ENCODE data around the gene DENND5A.

Gene DENND5A

DNA sequence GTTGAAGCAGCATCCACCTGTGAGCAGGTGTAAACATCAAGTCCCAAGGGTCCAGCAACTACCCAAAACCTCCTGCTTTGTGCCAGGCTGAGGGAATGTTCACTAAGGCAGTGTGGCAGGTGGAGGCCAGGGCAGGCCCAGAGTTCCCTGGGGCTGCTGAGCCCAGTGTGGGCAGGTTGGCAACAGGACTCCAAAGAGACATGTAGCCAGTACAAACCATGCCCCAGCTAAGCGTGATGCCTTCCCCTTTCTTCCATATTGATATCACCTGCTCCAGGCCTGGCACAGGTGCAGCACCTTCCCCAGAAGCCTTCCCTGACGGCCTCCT, 143.7 kb downstream of the DENND5A start:
- no peak overlapping the region for H3K4me3 ChIP-seq (ENCODE audit: low read depth, low read length)
- TF ChIP-seq, protein P1, sequence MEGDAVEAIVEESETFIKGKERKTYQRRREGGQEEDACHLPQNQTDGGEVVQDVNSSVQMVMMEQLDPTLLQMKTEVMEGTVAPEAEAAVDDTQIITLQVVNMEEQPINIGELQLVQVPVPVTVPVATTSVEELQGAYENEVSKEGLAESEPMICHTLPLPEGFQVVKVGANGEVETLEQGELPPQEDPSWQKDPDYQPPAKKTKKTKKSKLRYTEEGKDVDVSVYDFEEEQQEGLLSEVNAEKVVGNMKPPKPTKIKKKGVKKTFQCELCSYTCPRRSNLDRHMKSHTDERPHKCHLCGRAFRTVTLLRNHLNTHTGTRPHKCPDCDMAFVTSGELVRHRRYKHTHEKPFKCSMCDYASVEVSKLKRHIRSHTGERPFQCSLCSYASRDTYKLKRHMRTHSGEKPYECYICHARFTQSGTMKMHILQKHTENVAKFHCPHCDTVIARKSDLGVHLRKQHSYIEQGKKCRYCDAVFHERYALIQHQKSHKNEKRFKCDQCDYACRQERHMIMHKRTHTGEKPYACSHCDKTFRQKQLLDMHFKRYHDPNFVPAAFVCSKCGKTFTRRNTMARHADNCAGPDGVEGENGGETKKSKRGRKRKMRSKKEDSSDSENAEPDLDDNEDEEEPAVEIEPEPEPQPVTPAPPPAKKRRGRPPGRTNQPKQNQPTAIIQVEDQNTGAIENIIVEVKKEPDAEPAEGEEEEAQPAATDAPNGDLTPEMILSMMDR (IDR thresholded peaks at IDR 0.05; ENCODE audit: low read depth, low read length) = no peak

DNA sequence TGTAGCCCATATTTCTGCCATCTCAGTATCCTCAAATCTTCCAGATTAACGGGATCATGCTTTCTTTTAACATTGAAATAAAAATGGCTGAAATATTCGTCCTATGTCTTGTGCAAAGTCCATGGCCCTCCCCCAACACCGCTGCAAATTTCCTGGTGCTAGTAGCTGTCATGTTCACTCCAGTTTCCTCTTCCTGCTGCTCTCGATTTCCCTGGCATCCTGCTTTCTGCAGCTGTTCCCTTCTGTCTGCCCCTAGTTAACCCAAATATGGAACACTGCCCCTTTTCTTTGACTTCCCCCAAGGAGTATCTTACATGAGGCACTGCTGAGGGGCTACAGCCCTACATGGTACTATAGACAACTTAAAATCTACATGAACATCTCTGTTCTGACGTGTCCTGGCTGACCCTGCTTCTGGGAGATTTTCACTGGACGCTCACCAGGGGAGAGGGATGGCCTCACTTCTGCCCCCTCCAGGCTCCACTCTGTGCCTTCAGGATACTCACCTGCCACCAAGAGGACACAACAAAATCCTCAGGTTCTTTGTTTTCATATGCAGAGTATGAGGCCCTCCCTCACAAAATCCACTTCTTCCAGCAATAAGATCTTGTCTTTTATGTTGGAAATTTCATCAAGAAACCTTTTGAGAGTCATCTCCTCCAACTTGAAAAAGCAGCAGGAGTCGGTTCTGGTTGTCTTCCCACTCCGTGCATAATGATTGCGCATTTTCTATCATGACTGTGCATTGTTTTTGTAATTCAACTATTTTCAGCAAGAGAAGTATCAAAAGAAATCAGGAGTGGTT, 144.3 kb downstream of the DENND5A start:
- H3K4me3 ChIP-seq (ENCODE audit: low read depth, low read length) = no peak overlapping the region
- TF ChIP-seq, protein P1 (IDR thresholded peaks at IDR 0.05; ENCODE audit: low read depth, low read length) = no peak

DNA sequence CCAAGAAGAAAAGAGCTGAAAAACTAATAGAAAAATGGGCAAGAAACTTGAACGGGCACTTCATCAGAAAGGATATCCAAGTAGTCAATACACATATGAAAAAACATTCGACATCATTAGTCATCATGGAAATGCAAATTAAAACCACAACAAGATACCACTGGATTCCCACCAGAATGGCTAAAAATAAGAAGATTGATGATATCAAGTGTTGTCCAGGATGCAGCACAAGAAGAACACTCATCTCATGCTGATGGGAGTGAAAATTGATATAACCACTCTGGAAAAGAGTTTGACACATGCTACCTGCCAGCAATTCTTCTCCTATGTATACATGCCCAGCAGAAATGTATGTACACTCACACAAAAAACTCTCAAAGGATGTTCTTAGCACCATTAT, 146.9 kb downstream of the DENND5A start:
- TF ChIP-seq, protein P1 (IDR thresholded peaks at IDR 0.05; ENCODE audit: low read depth, low read length) = no peak
- H3K4me3 ChIP-seq (ENCODE audit: low read depth, low read length) = no peak overlapping the region

DNA sequence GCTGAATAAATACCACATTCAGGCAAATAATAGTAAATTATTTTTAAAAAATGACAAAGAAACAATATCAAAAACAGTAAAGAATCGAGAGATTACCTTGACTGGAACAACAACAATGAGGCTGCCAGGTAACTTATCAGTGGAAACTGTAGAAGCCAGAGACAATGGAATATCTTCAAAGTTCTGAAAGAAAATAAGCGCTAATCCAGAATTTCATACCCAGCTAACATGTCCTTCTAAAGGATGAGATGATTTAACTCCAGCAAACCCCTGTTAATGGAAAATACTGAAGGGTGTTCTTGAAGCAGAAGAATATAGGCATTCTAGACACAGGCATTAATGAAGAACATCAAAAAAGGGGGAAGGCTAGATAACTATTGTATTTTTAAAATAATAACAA, 153.1 kb downstream of the DENND5A start:
- H3K4me3 ChIP-seq (ENCODE audit: low read depth, low read length) = no peak overlapping the region
- TF ChIP-seq, protein P1 (IDR thresholded peaks at IDR 0.05; ENCODE audit: low read depth, low read length) = no peak

DNA sequence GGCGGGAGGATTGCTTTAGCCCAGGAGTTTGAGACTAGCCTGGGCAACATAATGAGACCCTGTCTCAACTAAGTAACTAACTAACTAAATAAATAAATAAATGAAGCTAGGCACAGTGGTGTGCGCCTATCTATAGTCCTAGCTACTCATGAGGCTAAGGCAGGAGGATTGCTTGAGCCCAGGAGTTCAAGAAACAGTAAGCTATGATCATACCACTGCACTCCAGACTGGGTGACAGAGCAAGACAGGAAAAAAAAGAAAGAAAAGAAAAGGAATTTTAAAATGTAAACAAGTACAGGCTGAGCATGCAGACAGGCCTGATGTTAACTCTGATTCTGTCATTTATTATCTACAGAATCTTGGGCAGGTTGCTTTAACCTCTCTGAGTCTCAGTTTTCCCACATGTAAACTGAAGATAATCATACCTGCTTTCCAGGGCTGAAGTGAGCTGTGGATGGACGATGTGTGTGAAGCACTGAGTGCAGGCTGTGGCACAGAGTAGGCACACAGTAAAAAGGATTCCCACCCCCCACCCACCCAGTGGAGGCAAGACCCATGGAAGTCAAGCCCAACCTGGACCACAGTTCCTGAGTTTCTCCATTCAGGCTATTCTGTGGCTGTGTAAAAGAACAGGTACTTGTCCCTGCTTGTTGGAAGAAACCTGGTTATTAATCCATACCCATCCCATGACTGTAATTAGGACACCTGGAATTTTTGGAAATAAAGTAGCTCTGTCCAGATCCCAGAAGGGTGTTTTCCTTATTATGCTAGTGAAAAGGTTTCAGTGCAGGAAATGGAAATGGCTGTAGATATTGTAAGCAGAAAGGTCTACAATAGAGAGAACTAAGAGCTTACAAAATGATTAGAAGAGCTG, 155.1 kb downstream of the DENND5A start:
- H3K4me3 ChIP-seq (ENCODE audit: low read depth, low read length) = no peak overlapping the region
- TF ChIP-seq, protein P1 (IDR thresholded peaks at IDR 0.05; ENCODE audit: low read depth, low read length) = no peak

DNA sequence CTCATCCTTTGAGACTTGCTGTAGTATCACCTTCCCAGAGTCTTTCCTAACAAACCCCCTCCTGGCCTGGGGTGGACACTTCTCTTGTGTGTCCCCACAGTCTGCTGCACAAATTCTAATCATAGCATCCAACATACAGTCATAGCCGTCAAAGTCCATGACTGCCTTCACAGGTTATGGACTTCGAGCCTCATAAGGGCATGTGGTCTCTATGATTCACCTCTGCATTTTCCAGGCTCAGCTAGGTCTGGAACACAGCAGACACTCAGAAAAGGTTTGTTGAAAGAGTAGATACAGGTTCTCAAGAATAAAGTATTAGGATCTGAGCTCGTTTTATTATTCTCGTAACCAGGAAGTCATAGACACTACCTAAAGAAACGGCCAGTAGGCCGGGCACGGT, 160.6 kb downstream of the DENND5A start:
- TF ChIP-seq, protein P1 (IDR thresholded peaks at IDR 0.05; ENCODE audit: low read depth, low read length) = no peak

More for the DNA sequence above, 160.6 kb downstream of the DENND5A start:
- no peak overlapping the region for H3K4me3 ChIP-seq (ENCODE audit: low read depth, low read length)
